Body of pancreas (tissue), 4 donors: ENCODE results near the gene CEBPG. TPM values are rescaled to one million over a fixed set of nuclear protein-coding genes. Genes with fewer than 3 reads are reported as not detected.

Source experiments
- ATAC-seq: fragments of 150-250 bp; one replicate; pipeline ENCODE4 v1.9.1; 2016
- DNase-seq, 4 donors: peaks; one replicate each; pipeline ENCODE4 v3.0.0-alpha.2; 2019
- H3K27ac ChIP-seq, 4 donors: fragments of 200-600 bp; sonication (generic); 1 replicate in 3 of 4; 2 replicates in 1 of 4; pipeline versions ENCODE4 v1.5.1 to v1.6.1; 2016 to 2019; ENCODE audit warnings: mild to moderate bottlenecking in 1 of 4, mixed read lengths in 1 of 4, moderate library complexity in 1 of 4
- H3K27me3 ChIP-seq, 2 donors: fragments of 200-600 bp; sonication (generic); one replicate each; pipeline ENCODE4 v1.6.0; 2016; ENCODE audit warnings: mild to moderate bottlenecking in 1 of 2
- H3K36me3 ChIP-seq, 2 donors: fragments of 200-600 bp; sonication (generic); replicated peaks in 1 of 2; 2 replicates each; pipeline ENCODE4 v1.5.1; 2016; ENCODE audit warnings: low read depth in 2 of 2; ENCODE audit not compliant: insufficient read depth in 1 of 2
- H3K4me1 ChIP-seq: fragments of 200-600 bp; sonication (generic); one replicate; pipeline ENCODE4 v1.6.0; 2016
- H3K4me3 ChIP-seq, 2 donors: fragments of 200-600 bp; sonication (generic); 1 replicate in 1 of 2; 2 replicates in 1 of 2; pipeline ENCODE4 v1.5.1; 2016 to 2019
- H3K9me3 ChIP-seq, 3 donors: fragments of 200-600 bp; sonication (generic); 1 replicate in 2 of 3; 2 replicates in 1 of 3; pipeline ENCODE4 v1.5.1; 2016
- CTCF ChIP-seq, 7 experiments: fragments of 450-650 bp in 4 of 7; fragments of 200-600 bp in 3 of 7; sonication (generic) in 3 of 7; IDR thresholded peaks; one replicate each; pipeline ENCODE4 v1.5.1; 2016 to 2019; ENCODE audit warnings: antibody characterized with exemption in 7 of 7
- POLR2A ChIP-seq, 3 donors: fragments of 450-650 bp; IDR thresholded peaks; one replicate each; pipeline ENCODE4 v1.6.1; 2016; ENCODE audit warnings: antibody characterized with exemption in 3 of 3, mild to moderate bottlenecking in 2 of 3
- WGBS, 2 donors: methylation state at CpG; one replicate each; pipeline ENCODE4 v1.1.5; 2017; 5-methylcytosine and 5-hydroxymethylcytosine counted together
- intact Hi-C: fragments of 100-400 bp; cut with DNase I; formaldehyde crosslinking; loops from one replicate; pipeline ENCODE4 v1.15.1; 2023
- total RNA-seq, 2 donors: library from RNA; depleted of rRNA; stranded (reverse); fragments of >200 nt; gene quantifications; one replicate each; pipeline ENCODE4 v1.1.0, GENCODE V29; 2016

The CEBPG gene
- total RNA-seq, 2 donors from 2014 or later: 13.2 to 16.3 TPM

- DNase-seq (no peak), ATAC-seq (no peak)
- intact Hi-C loops: no loop called here
- Histone ChIP-seq H3K27ac (no peak overlapping the region), H3K9me3 (no peaks in the 10 kb centered on the region), H3K4me3 (no peak overlapping the region), H3K27me3 (no peaks in the 10 kb centered on the region), H3K4me1 (no peaks in the 10 kb centered on the region), H3K36me3 (no peaks in the 10 kb centered on the region)
- WGBS, 2 donors: 53 to 57% methylated on average over 12 of the region's 12 CpGs
- TF ChIP-seq POLR2A (IDR thresholded peaks at IDR 0.05) (no peak), CTCF (IDR thresholded peaks at IDR 0.05) (no peak)
Measured at GRCh38 chr19:33348301-33349010, 25.1 kb upstream of the CEBPG start.

- DNase-seq: no peak
- TF ChIP-seq CTCF (IDR thresholded peaks at IDR 0.05) (no peak), POLR2A (IDR thresholded peaks at IDR 0.05) (no peak)
- H3K27ac ChIP-seq: no peak overlapping the region
- no peaks in the 10 kb centered on the region for H3K9me3 ChIP-seq
- no peak for ATAC-seq
- intact Hi-C loops: no loop called here
- H3K4me1 ChIP-seq: no peaks in the 10 kb centered on the region
- H3K36me3 ChIP-seq: no peaks in the 10 kb centered on the region
- H3K27me3 ChIP-seq: no peaks in the 10 kb centered on the region
- 67 to 68% methylated on average over 12 of the region's 12 CpGs for WGBS, 2 donors
- no peak overlapping the region for H3K4me3 ChIP-seq
Measured at GRCh38 chr19:33349319-33350289, 23.9 kb upstream of the CEBPG start.

GRCh38 chr19:33350538-33351309, 22.8 kb upstream of the CEBPG start:
- H3K4me3 ChIP-seq: no peak overlapping the region
- H3K9me3 ChIP-seq: no peaks in the 10 kb centered on the region
- WGBS, 2 donors: 83 to 84% methylated on average over 12 of the region's 12 CpGs
- intact Hi-C loops: no loop called here
- no peaks in the 10 kb centered on the region for H3K36me3 ChIP-seq
- no peaks in the 10 kb centered on the region for H3K4me1 ChIP-seq
- DNase-seq (peak in 2 of 4 donors; percentile 14 to 28), ATAC-seq (no peak)
- no peak overlapping the region for H3K27ac ChIP-seq
- TF ChIP-seq CTCF (IDR thresholded peaks at IDR 0.05): no peak
- no peak for TF ChIP-seq POLR2A (IDR thresholded peaks at IDR 0.05)
- H3K27me3 ChIP-seq: no peaks in the 10 kb centered on the region

GRCh38 chr19:33355535-33355934, 18.0 kb upstream of the CEBPG start:
- 55 to 56% methylated on average over 2 of the region's 2 CpGs for WGBS, 2 donors
- no peak overlapping the region for H3K4me3 ChIP-seq
- TF ChIP-seq CTCF (IDR thresholded peaks at IDR 0.05) (no peak), POLR2A (IDR thresholded peaks at IDR 0.05) (no peak)
- intact Hi-C loops: no loop called here
- H3K36me3 ChIP-seq: no peaks in the 10 kb centered on the region
- H3K9me3 ChIP-seq: no peaks in the 10 kb centered on the region
- no peak overlapping the region for H3K27ac ChIP-seq
- ATAC-seq: no peak
- no peaks in the 10 kb centered on the region for H3K4me1 ChIP-seq
- H3K27me3 ChIP-seq: no peaks in the 10 kb centered on the region
- no peak for DNase-seq
